K562 (cell line): ENCODE results near the gene CNTNAP3. TPM values are rescaled to one million over a fixed set of nuclear protein-coding genes. Genes with fewer than 3 reads are reported as not detected.
"Not testable (repeated sequence)": the region's sequence is repeated elsewhere in the genome, so short reads cannot be mapped to it uniquely, and the experiment has no call there.

ENCODE experiments used
- ATAC-seq: fragments of 200-7000 bp; cut with Tn5 transposase; 3 replicates; pipeline ENCODE4 v1.9.1; 2020; ENCODE audit warnings: moderate library complexity
- BruUV-seq: library from RNA; stranded (reverse); fragments of 400-500 nt; replicated peaks from 2 replicates; lab custom pipeline; 2021; lab: Mats Ljungman, UMichigan
- CTCF ChIA-PET: fragments of 300-600 bp; formaldehyde crosslinking; extraction: SDS; loops from one replicate; lab custom pipeline; 2021; ENCODE audit warnings: low intra/inter-chr PET ratio; lab: Yijun Ruan, JAX
- POLR2A ChIA-PET: fragments of 300-600, 350-650 bp; sonication (Branson Sonifier 250); formaldehyde crosslinking; extraction: SDS; loops from one replicate; lab custom pipeline; 2021; ENCODE audit warnings: antibody characterized with exemption, inconsistent platforms; lab: Yijun Ruan, JAX
- DNase-seq, 4 experiments: peaks; one replicate each; pipeline versions ENCODE4 v3.0.0 to v3.0.0-alpha.2; 2011 to 2018; ENCODE audit warnings: low spot score in 3 of 4, mixed read lengths in 3 of 4; ENCODE audit errors: extremely low read depth in 1 of 4
- FAIRE-seq: peaks from 2 replicates; lab custom pipeline; 2011; peaks lifted over from hg19 to GRCh38; lab: Jason Lieb, UNC
- H2AFZ ChIP-seq: 2 replicates; pipeline ENCODE4 v1.6.0; 2011; ENCODE audit warnings: low read depth, low read length, control low read depth, inconsistent platforms
- H3K27ac ChIP-seq: fragments of 200-600 bp; 3 replicates; pipeline ENCODE4 v1.8.0; 2011; ENCODE audit warnings: low read depth, mild to moderate bottlenecking, control low read depth, inconsistent platforms, low read length, moderate library complexity, mixed read lengths; ENCODE audit errors: extremely low read depth
- H3K27me3 ChIP-seq, 2 experiments: fragments of 300-600 bp in 1 of 2; 2 replicates in 1 of 2; 3 replicates in 1 of 2; pipeline versions ENCODE4 v1.6.0 to v1.8.0; 2011; ENCODE audit warnings: inconsistent platforms in 2 of 2, low read length in 2 of 2, mild to moderate bottlenecking in 1 of 2, mixed read lengths in 1 of 2, moderate library complexity in 1 of 2; ENCODE audit not compliant: control insufficient read depth in 2 of 2, insufficient read depth in 2 of 2
- H3K36me3 ChIP-seq: fragments of 300-600 bp; 3 replicates; pipeline ENCODE4 v1.8.0; 2011; ENCODE audit warnings: mild to moderate bottlenecking, low read length, inconsistent platforms; ENCODE audit not compliant: control insufficient read depth, insufficient read depth
- H3K4me1 ChIP-seq, 2 experiments: fragments of 200-600 bp in 1 of 2; replicated peaks in 1 of 2; 2 replicates in 1 of 2; 3 replicates in 1 of 2; pipeline versions ENCODE4 v1.5.1 to v1.8.0; 2011; ENCODE audit warnings: inconsistent platforms in 2 of 2, low read length in 2 of 2, mild to moderate bottlenecking in 1 of 2, mixed read lengths in 1 of 2, moderate library complexity in 1 of 2; ENCODE audit not compliant: control insufficient read depth in 2 of 2, insufficient read depth in 2 of 2
- H3K4me2 ChIP-seq: 2 replicates; pipeline ENCODE4 v1.6.1; 2011; ENCODE audit warnings: low read length, control low read depth, inconsistent platforms, mixed read lengths; ENCODE audit not compliant: insufficient read depth
- H3K4me3 ChIP-seq: fragments of 200-600 bp; sonication (generic), shearing (Covaris generic); 2 replicates; pipeline ENCODE4 v1.5.1; 2016; ENCODE audit warnings: control low read depth, inconsistent platforms
- H3K79me2 ChIP-seq: fragments of 200-600 bp; 3 replicates; pipeline ENCODE4 v1.8.0; 2011; ENCODE audit warnings: low read length, inconsistent platforms; ENCODE audit not compliant: control insufficient read depth, insufficient read depth
- H3K9ac ChIP-seq, 2 experiments: 2 replicates each; pipeline versions ENCODE4 v1.6.0 to v1.6.1; 2011; ENCODE audit warnings: low read depth in 2 of 2, low read length in 2 of 2, control low read depth in 1 of 2, inconsistent platforms in 1 of 2, mild to moderate bottlenecking in 1 of 2, mixed read lengths in 1 of 2; ENCODE audit not compliant: insufficient read depth in 1 of 2
- H3K9me1 ChIP-seq: one replicate; pipeline ENCODE4 v1.6.0; 2011; ENCODE audit warnings: inconsistent platforms, mild to moderate bottlenecking, low read length, moderate library complexity; ENCODE audit not compliant: control insufficient read depth, insufficient read depth
- H3K9me3 ChIP-seq: replicated peaks from 2 replicates; pipeline ENCODE4 v1.5.1; 2011; ENCODE audit warnings: low read depth, low read length, inconsistent platforms; ENCODE audit not compliant: control insufficient read depth, insufficient read depth
- H4K20me1 ChIP-seq: replicated peaks from 2 replicates; pipeline ENCODE4 v1.6.1; 2011; ENCODE audit warnings: low read length, inconsistent platforms, mixed read lengths; ENCODE audit not compliant: control insufficient read depth, insufficient read depth
- whole genome bisulfite sequencing: fragments of 100-300 bp; shearing (Covaris generic); methylation state at CpG from one replicate; pipeline ENCODE4 v1.1.6; 2016; ENCODE audit warnings: low coverage, mixed read lengths; ENCODE audit not compliant: insufficient coverage; ENCODE audit errors: missing lambda C conversion rate; 5-methylcytosine and 5-hydroxymethylcytosine counted together
- in situ Hi-C: fragments of 300-500 bp; cut with MboI; formaldehyde crosslinking; loops from 4 replicates; pipeline ENCODE4 v1.15.0; 2018; ENCODE audit warnings: inconsistent platforms, mixed read lengths
- intact Hi-C: fragments of 100-400 bp; cut with micrococcal nuclease; formaldehyde crosslinking; loops from 2 replicates; pipeline ENCODE4 v1.14.2; 2022
- polyA plus RNA-seq, 8 experiments: library from polyadenylated mRNA; depleted of rRNA in 4 of 8; stranded (reverse) in 5 of 8; unstranded in 3 of 8; fragments of >200 nt; fragmentation: Nextera tagmentation in 2 of 8; fragmentation: Illumina TruSeq in 1 of 8; extraction: Ambion mirVana in 2 of 8; extraction: Trizol in 1 of 8; gene quantifications; 2 replicates each; pipeline versions ENCODE4 v1.2.1 to v1.2.3, GENCODE V29; 2011 to 2014; ENCODE audit warnings: inconsistent platforms in 1 of 8, missing spikeins in 1 of 8
- total RNA-seq, 7 experiments: library from RNA; depleted of rRNA in 6 of 7; stranded (reverse); fragments of >200 nt in 6 of 7; fragmentation: Illumina TruSeq in 2 of 7; extraction: Trizol in 2 of 7; gene quantifications; 2 replicates each; pipeline versions ENCODE4 v1.2.1 to v1.2.3, GENCODE V29; 2011 to 2021; ENCODE audit warnings: low replicate concordance in 1 of 7

Gene CNTNAP3
- total and polyA plus RNA-seq, 9 of the 15 experiments (the other 6 are each of a cell fraction or from before 2014, with no cell fraction given): 0.04 to 0.36 (median 0.11) TPM; not detected in 1

DNA sequence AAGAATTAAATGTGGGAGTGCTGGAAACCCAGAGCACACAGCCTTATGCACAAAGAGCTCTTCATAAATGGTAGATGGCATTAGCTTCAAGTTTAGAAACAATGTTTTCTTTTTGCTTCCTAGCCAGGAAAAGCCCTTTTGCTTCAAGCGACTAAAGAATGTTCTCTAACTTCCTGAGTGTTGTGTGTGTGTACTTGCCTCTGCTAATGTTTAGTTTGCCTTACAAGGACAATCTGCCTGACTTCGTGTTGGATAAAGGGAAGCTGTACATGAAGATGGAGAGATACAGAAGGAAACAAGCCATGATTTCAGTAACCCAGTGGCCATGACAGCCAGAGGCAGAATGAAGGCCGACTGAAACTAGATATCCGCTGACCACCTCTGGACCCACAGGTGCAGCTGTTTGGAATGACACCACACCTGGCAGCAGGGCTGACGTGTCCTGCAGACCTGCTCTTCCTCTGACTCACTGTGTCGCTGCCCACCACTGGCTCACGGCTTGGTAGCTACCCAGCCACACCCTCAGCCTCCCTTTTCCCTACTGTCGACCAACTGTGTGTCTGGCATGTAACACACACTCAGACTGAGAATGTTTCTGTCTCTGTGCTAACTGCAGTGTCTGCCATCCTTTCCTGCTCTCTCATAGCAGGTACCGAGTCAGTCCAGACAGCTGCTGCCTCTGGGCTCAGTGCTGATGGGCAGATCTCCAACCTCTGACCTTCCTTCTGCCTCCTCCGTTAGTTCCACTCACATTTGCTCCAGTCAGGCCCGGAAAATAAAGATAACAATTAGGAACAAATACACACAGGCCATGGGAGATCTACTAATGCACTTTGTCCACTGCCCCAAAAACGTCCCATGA, 55.6 kb downstream of the CNTNAP3 start:
- in situ Hi-C loops, BruUV-seq, H3K27ac ChIP-seq, H3K9me3 ChIP-seq, POLR2A ChIA-PET, H2AFZ ChIP-seq, H3K27me3 ChIP-seq, H3K4me2 ChIP-seq, FAIRE-seq, H3K4me3 ChIP-seq, H3K9me1 ChIP-seq, H3K36me3 ChIP-seq, H4K20me1 ChIP-seq, ATAC-seq, H3K79me2 ChIP-seq, H3K4me1 ChIP-seq, DNase-seq, CTCF ChIA-PET, intact Hi-C loops, H3K9ac ChIP-seq: not testable (repeated sequence)
- WGBS: no CpG with 5 or more reads among the region's 12 CpGs

DNA sequence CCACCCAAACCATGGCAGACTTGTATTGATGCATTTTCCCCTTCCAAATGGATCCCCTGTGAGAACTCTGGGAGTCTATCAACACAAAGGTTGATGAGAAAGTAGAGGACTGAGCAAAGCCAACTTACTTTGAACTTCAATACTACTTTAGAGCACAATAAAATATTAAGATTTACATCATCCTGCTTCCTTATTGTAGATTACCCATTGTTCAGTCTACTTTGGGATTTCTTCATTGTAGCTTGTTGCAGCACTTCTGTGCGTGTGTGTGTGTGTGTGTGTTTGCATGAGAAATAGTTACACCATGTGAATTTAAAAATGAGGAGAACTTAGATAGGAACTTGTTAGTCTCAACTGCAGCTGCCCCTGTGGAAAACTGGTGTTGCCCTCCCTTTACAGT, 72.0 kb downstream of the CNTNAP3 start:
- POLR2A ChIA-PET: not testable (repeated sequence)

DNA sequence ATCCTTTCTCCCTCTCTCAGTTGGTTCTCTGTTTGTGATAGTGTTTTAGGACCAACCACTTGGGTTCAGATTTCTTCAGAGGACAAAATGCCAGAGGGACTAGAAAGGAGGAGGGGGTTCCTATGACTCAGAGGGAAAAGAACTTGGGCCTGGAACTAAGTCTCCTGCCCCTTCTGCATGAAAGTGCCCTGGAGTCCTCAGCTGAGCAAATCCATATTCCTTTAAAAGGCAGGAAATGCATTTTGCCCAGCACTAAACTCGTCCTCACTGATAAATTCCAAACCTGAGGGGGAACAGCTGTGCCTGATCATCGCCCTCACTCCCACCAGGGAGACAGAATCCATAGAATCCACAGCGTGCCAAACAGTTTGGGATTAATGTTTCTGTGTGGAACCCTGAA, 78.2 kb downstream of the CNTNAP3 start:
- in situ Hi-C loops, H3K27me3 ChIP-seq, ATAC-seq, H3K9me3 ChIP-seq, H2AFZ ChIP-seq, BruUV-seq, H3K4me3 ChIP-seq, DNase-seq, FAIRE-seq, H3K9ac ChIP-seq, H3K27ac ChIP-seq, H4K20me1 ChIP-seq, H3K36me3 ChIP-seq, intact Hi-C loops, H3K4me1 ChIP-seq, H3K79me2 ChIP-seq, H3K4me2 ChIP-seq, CTCF ChIA-PET, POLR2A ChIA-PET, H3K9me1 ChIP-seq: not testable (repeated sequence)
- WGBS: no CpG with 5 or more reads among the region's 3 CpGs

More for the DNA sequence above, 72.0 kb downstream of the CNTNAP3 start:
- H3K9me3 ChIP-seq, intact Hi-C loops, H3K4me3 ChIP-seq, in situ Hi-C loops, H3K4me2 ChIP-seq, H3K9ac ChIP-seq, CTCF ChIA-PET, H3K4me1 ChIP-seq, H2AFZ ChIP-seq, H3K9me1 ChIP-seq, H3K27me3 ChIP-seq, H3K27ac ChIP-seq, H3K79me2 ChIP-seq, BruUV-seq, ATAC-seq, H3K36me3 ChIP-seq, H4K20me1 ChIP-seq, DNase-seq, FAIRE-seq: not testable (repeated sequence)
- no CpG with 5 or more reads among the region's 1 CpG for WGBS

GRCh38 chr9:39206643-39207042, 81.3 kb downstream of the CNTNAP3 start:
- H3K4me1 ChIP-seq, H3K9me1 ChIP-seq, H3K9ac ChIP-seq, H3K27ac ChIP-seq, H3K79me2 ChIP-seq, BruUV-seq, H2AFZ ChIP-seq, DNase-seq, H3K27me3 ChIP-seq, H3K9me3 ChIP-seq, H3K4me3 ChIP-seq, POLR2A ChIA-PET, FAIRE-seq, CTCF ChIA-PET, in situ Hi-C loops, intact Hi-C loops, ATAC-seq, H3K36me3 ChIP-seq, H4K20me1 ChIP-seq, H3K4me2 ChIP-seq: not testable (repeated sequence)
- no CpG with 5 or more reads among the region's 6 CpGs for WGBS
